HG02588 (cell line): ENCODE results near the gene S100B.
"Not testable (repeated sequence)": the region's sequence is repeated elsewhere in the genome, so short reads cannot be mapped to it uniquely, and the experiment has no call there.

Experiments
- ATAC-seq: cut with Tn5 transposase; IDR thresholded peaks from one replicate; pipeline ENCODE4 v1.9.1; 2021; ENCODE audit warnings: mild to moderate bottlenecking, moderate library complexity; ENCODE audit not compliant: unreplicated experiment

S100B gene

GRCh38 chr21:46604975-46605766, at the start of gene S100B:
S100B (minus strand) TSS chr21:46605082; CDS start chr21:46602415, 2,667 bp downstream.
- no peak for ATAC-seq

GRCh38 chr21:46651121-46651520, 46.2 kb upstream of the S100B start:
- no peak for ATAC-seq

GRCh38 chr21:46650476-46651098, 45.7 kb upstream of the S100B start:
- no peak for ATAC-seq

- no peak for ATAC-seq
Measured at GRCh38 chr21:46649356-46649755, 44.5 kb upstream of the S100B start.

- ATAC-seq: no peak
Measured at GRCh38 chr21:46648539-46648938, 43.7 kb upstream of the S100B start.

GRCh38 chr21:46646541-46647154, 41.8 kb upstream of the S100B start:
- ATAC-seq: no peak

GRCh38 chr21:46645840-46646239, 41.0 kb upstream of the S100B start:
- ATAC-seq: no peak

GRCh38 chr21:46643379-46644177, 38.7 kb upstream of the S100B start:
- no peak for ATAC-seq

GRCh38 chr21:46641656-46642055, 36.8 kb upstream of the S100B start:
- ATAC-seq: no peak

- no peak for ATAC-seq
Measured at GRCh38 chr21:46639489-46640386, 34.9 kb upstream of the S100B start.

GRCh38 chr21:46637952-46638746, 33.3 kb upstream of the S100B start:
- no peak for ATAC-seq

GRCh38 chr21:46636550-46637285, 31.8 kb upstream of the S100B start:
- ATAC-seq: no peak

GRCh38 chr21:46636181-46636512, 31.3 kb upstream of the S100B start:
- ATAC-seq: no peak

GRCh38 chr21:46635324-46636180, 30.7 kb upstream of the S100B start, which contains the start of gene PRMT2:
PRMT2 (plus strand) TSS chr21:46635674; CDS start chr21:46636952, 1,278 bp downstream.
- peak; percentile 89 for ATAC-seq

GRCh38 chr21:46634966-46635323, 30.1 kb upstream of the S100B start:
- ATAC-seq: peak; percentile 11

- no peak for ATAC-seq
Measured at GRCh38 chr21:46634427-46634826, 29.5 kb upstream of the S100B start.

GRCh38 chr21:46633566-46633965, 28.7 kb upstream of the S100B start:
- no peak for ATAC-seq

- ATAC-seq: not testable (repeated sequence)
Measured at GRCh38 chr21:46630915-46631314, 26.0 kb upstream of the S100B start.
